Stomach (tissue), 9 donors: ENCODE measurements around the gene NARS2. TPM values are rescaled to one million over a fixed set of nuclear protein-coding genes. Genes with fewer than 3 reads are reported as not detected.
A peak's percentile ranks its signal among the peaks of the same experiment; 100 is the strongest.

Experiments used
- DNase-seq, 2 donors: peaks; one replicate each; pipeline versions ENCODE4 v3.0.0 to v3.0.0-alpha.2; 2013 to 2019
- H3K27ac ChIP-seq, 5 donors: fragments of 200-600 bp in 4 of 5; sonication (generic) in 4 of 5; one replicate each; pipeline ENCODE4 v1.5.1; 2013 to 2019; ENCODE audit warnings: mild to moderate bottlenecking in 1 of 5, moderate library complexity in 1 of 5
- H3K27me3 ChIP-seq, 3 donors: fragments of 200-600 bp; sonication (generic); one replicate each; pipeline ENCODE4 v1.5.1; 2017 to 2019; ENCODE audit warnings: mixed run types in 1 of 3
- H3K36me3 ChIP-seq, 4 donors: fragments of 200-600 bp; sonication (generic); 1 replicate in 3 of 4; 2 replicates in 1 of 4; pipeline ENCODE4 v1.5.1; 2016 to 2019
- H3K4me1 ChIP-seq, 4 donors: fragments of 200-600 bp; sonication (generic); one replicate each; pipeline ENCODE4 v1.5.1; 2016 to 2019
- H3K4me3 ChIP-seq, 4 donors: fragments of 200-600 bp; sonication (generic) in 3 of 4; one replicate each; pipeline ENCODE4 v1.5.1; 2016 to 2019; ENCODE audit warnings: mild to moderate bottlenecking in 1 of 4
- H3K9me3 ChIP-seq, 4 donors: fragments of 200-600 bp; sonication (generic); one replicate each; pipeline ENCODE4 v1.5.1; 2016 to 2019
- CTCF ChIP-seq, 7 experiments: fragments of 450-650 bp in 4 of 7; fragments of 200-600 bp in 3 of 7; sonication (generic) in 3 of 7; IDR thresholded peaks; one replicate each; pipeline ENCODE4 v1.5.1; 2016 to 2019; ENCODE audit warnings: antibody characterized with exemption in 7 of 7, control low read depth in 2 of 7, mild to moderate bottlenecking in 1 of 7
- EP300 ChIP-seq: sonication (generic); formaldehyde crosslinking; IDR thresholded peaks from one replicate; pipeline ENCODE4 v1.6.1; 2017; ENCODE audit warnings: antibody characterized with exemption
- POLR2A ChIP-seq, 4 donors: fragments of 450-650 bp; IDR thresholded peaks; one replicate each; pipeline ENCODE4 v1.6.1; 2016; ENCODE audit warnings: antibody characterized with exemption in 4 of 4, control low read depth in 2 of 4, mild to moderate bottlenecking in 1 of 4, moderate library complexity in 1 of 4
- POLR2AphosphoS5 ChIP-seq, 3 donors: sonication (generic); formaldehyde crosslinking; IDR thresholded peaks; one replicate each; pipeline ENCODE4 v1.6.1; 2016; ENCODE audit warnings: antibody characterized with exemption in 3 of 3
- WGBS, 5 donors: extraction: QIAGEN DNeasy Blood & Tissue Kit in 3 of 5; methylation state at CpG; one replicate each; pipeline versions ENCODE4 v1.1.5 to v1.1.7; 2013 to 2018; 5-methylcytosine and 5-hydroxymethylcytosine counted together
- intact Hi-C: fragments of 100-400 bp; cut with DNase I; formaldehyde crosslinking; loops from one replicate; pipeline ENCODE4 v1.15.1; 2023; ENCODE audit warnings: low total_unique reads
- polyA plus RNA-seq, 3 donors: library from polyadenylated mRNA; stranded (reverse); fragments of 200-250 nt; gene quantifications; one replicate each; pipeline ENCODE4 v1.2.3, GENCODE V29; 2013
- total RNA-seq, 5 donors: library from RNA; depleted of rRNA; stranded (reverse); fragments of >200 nt; gene quantifications; one replicate each; pipeline versions ENCODE4 v1.1.0 to v1.2.3, GENCODE V29; 2014 to 2016
- donor health status: healthy with polysubstance abuse.
- donor health status: Bipolar disorder and iron deficiency.
- donor health status: healthy.

Gene NARS2
- total and polyA plus RNA-seq, 8 donors: 4.7 to 34.5 (median 14.1) TPM

GRCh38 chr11:78594814-78595213 is 20.1 kb upstream of the NARS2 start:
- Histone ChIP-seq H3K36me3 (no peaks in the 10 kb centered on the region), H3K27me3 (no peaks in the 10 kb centered on the region), H3K4me3 (no peak overlapping the region), H3K27ac (no peak overlapping the region), H3K9me3 (no peaks in the 10 kb centered on the region), H3K4me1 (peaks cover 0 to 6% (median 2%) of the 10 kb centered on the region in 4 donors)
- WGBS, 5 donors: 64 to 97% (median 87%) methylated on average over 3 of the region's 3 CpGs
- DNase-seq: no peak
- TF ChIP-seq EP300: no peak
- no peak for TF ChIP-seq POLR2AphosphoS5 (IDR thresholded peaks at IDR 0.05)
- no peak for TF ChIP-seq CTCF (IDR thresholded peaks at IDR 0.05)
- TF ChIP-seq POLR2A (IDR thresholded peaks at IDR 0.05): no peak
- intact Hi-C loops: no loop called here

GRCh38 chr11:78588517-78588916 is 13.9 kb upstream of the NARS2 start:
- no peak for TF ChIP-seq CTCF (IDR thresholded peaks at IDR 0.05)
- TF ChIP-seq POLR2A (IDR thresholded peaks at IDR 0.05): no peak
- no peak for TF ChIP-seq EP300
- TF ChIP-seq POLR2AphosphoS5 (IDR thresholded peaks at IDR 0.05): no peak
- 25 to 42% (median 33%) methylated on average over 3 of the region's 3 CpGs for WGBS, 5 donors
- Histone ChIP-seq H3K27ac (no peak overlapping the region), H3K36me3 (no peaks in the 10 kb centered on the region), H3K4me1 (peaks cover 0 to 6% (median 2%) of the 10 kb centered on the region in 4 donors), H3K9me3 (peaks cover 0 to 17% (median 16%) of the 10 kb centered on the region in 4 donors), H3K4me3 (no peak overlapping the region), H3K27me3 (no peaks in the 10 kb centered on the region)
- DNase-seq: no peak
- intact Hi-C loops: no loop called here

DNA sequence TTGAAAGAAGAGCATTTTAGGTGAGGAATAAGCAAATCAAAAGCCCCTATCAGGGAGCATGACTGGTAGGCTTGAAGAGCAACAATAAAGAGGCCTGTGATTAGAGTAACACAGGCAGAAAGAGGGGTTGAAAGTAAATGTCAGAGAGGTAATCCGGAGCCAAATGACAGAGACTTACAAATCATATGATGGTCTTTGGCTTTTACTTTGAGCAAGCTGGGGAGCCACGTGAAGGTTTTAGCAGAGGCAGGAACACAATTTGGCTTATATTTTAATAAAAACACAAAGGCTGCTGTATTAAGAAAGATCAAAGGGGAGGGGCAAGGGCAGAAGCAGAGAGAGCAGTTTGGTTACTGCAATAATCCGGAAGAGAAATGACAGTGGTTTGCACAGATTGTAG is 12.8 kb upstream of the NARS2 start:
- Histone ChIP-seq H3K27me3 (no peaks in the 10 kb centered on the region), H3K9me3 (peaks cover 0 to 27% (median 24%) of the 10 kb centered on the region in 4 donors), H3K4me1 (no peaks in the 10 kb centered on the region), H3K27ac (no peak overlapping the region), H3K36me3 (no peaks in the 10 kb centered on the region), H3K4me3 (no peak overlapping the region)
- TF ChIP-seq EP300 (no peak), POLR2A (IDR thresholded peaks at IDR 0.05) (no peak)
- no peak for DNase-seq
- WGBS, 5 donors: 78 to 87% (median 85%) methylated on average over 3 of the region's 3 CpGs
- intact Hi-C loops: no loop called here

GRCh38 chr11:78586452-78587046 is 11.9 kb upstream of the NARS2 start:
- WGBS, 5 donors: 89 to 97% (median 96%) methylated on average over 1 of the region's 1 CpG
- intact Hi-C loops: no loop called here
- H3K27ac ChIP-seq: no peak overlapping the region
- no peak overlapping the region for H3K4me3 ChIP-seq
- H3K36me3 ChIP-seq: no peaks in the 10 kb centered on the region
- DNase-seq: no peak
- peaks cover 0 to 33% (median 26%) of the 10 kb centered on the region in 4 donors for H3K9me3 ChIP-seq
- TF ChIP-seq POLR2A (IDR thresholded peaks at IDR 0.05) (no peak), EP300 (no peak), CTCF (IDR thresholded peaks at IDR 0.05) (peak in 5 of 7 experiments; percentile 19 to 61 (median 22)), POLR2AphosphoS5 (IDR thresholded peaks at IDR 0.05) (no peak)
- H3K4me1 ChIP-seq: no peaks in the 10 kb centered on the region
- no peaks in the 10 kb centered on the region for H3K27me3 ChIP-seq

GRCh38 chr11:78583889-78584288 is 9.2 kb upstream of the NARS2 start:
- Histone ChIP-seq H3K4me3 (no peak overlapping the region), H3K36me3 (no peaks in the 10 kb centered on the region), H3K4me1 (no peaks in the 10 kb centered on the region), H3K27me3 (no peaks in the 10 kb centered on the region), H3K27ac (no peak overlapping the region), H3K9me3 (peaks cover 0 to 33% (median 26%) of the 10 kb centered on the region in 4 donors)
- TF ChIP-seq CTCF (IDR thresholded peaks at IDR 0.05) (no peak), POLR2AphosphoS5 (IDR thresholded peaks at IDR 0.05) (no peak), EP300 (no peak), POLR2A (IDR thresholded peaks at IDR 0.05) (no peak)
- 80 to 86% (median 83%) methylated on average over 2 of the region's 2 CpGs for WGBS, 5 donors
- no peak for DNase-seq
- intact Hi-C loops: no loop called here
